IMR-90 (cell line): Measurements from ENCODE around the gene EXT2.

Experiments
- BHLHE40 ChIP-seq: fragments of 150-350 bp; IDR thresholded peaks from 2 replicates; pipeline ENCODE4 v1.6.1; 2016; ENCODE audit warnings: mild to moderate bottlenecking, low read depth, low read length
- CEBPB ChIP-seq: IDR thresholded peaks from 2 replicates; pipeline ENCODE4 v1.6.1; 2012; ENCODE audit warnings: low read depth, low read length, improper control_type of control experiment
- CHD1 ChIP-seq: IDR thresholded peaks from 2 replicates; pipeline ENCODE4 v1.6.1; 2012; ENCODE audit warnings: low read depth, low read length, improper control_type of control experiment
- CTCF ChIP-seq: conservative IDR thresholded peaks from 2 replicates; pipeline ENCODE4 v1.5.1; 2012; ENCODE audit warnings: mild to moderate bottlenecking, low read depth, low read length, improper control_type of control experiment
- ELK1 ChIP-seq: fragments of 150-350 bp; IDR thresholded peaks from 2 replicates; pipeline ENCODE4 v1.6.1; 2016; ENCODE audit warnings: low read depth, mild to moderate bottlenecking, low read length, moderate library complexity, borderline replicate concordance
- FOS ChIP-seq: fragments of 150-350 bp; IDR thresholded peaks from 2 replicates; pipeline ENCODE4 v1.6.1; 2016; ENCODE audit warnings: low read depth, low read length
- MAFK ChIP-seq: IDR thresholded peaks from 2 replicates; pipeline ENCODE4 v1.6.1; 2012; ENCODE audit warnings: low read depth, low read length, improper control_type of control experiment
- POLR2A ChIP-seq: IDR thresholded peaks from 2 replicates; pipeline ENCODE4 v1.6.1; 2012; ENCODE audit warnings: mild to moderate bottlenecking, low read depth, low read length
- RAD21 ChIP-seq: IDR thresholded peaks from 2 replicates; pipeline ENCODE4 v1.6.1; 2012; ENCODE audit warnings: low read length, improper control_type of control experiment
- USF2 ChIP-seq: fragments of 150-350 bp; IDR thresholded peaks from 2 replicates; pipeline ENCODE4 v1.6.1; 2017; ENCODE audit warnings: mild to moderate bottlenecking, antibody characterized with exemption, low read length, low read depth

- no peak for TF ChIP-seq CHD1
- TF ChIP-seq MAFK = no peak
- no peak for TF ChIP-seq FOS
- no peak for TF ChIP-seq USF2
- TF ChIP-seq CEBPB = no peak
- no peak for TF ChIP-seq CTCF
- no peak for TF ChIP-seq ELK1
- no peak for TF ChIP-seq BHLHE40
- TF ChIP-seq POLR2A = no peak
- TF ChIP-seq RAD21 = no peak
Observed at GRCh38 chr11:44260081-44260480, 164.6 kb downstream of the EXT2 start.
